HFFc6 (cell line): ENCODE data around the gene PLA2G2C. TPM values are rescaled to one million over a fixed set of nuclear protein-coding genes. Genes with fewer than 3 reads are reported as not detected.
A peak's percentile ranks its signal among the peaks of the same experiment; 100 is the strongest.

Source experiments
- DNase-seq: peaks from one replicate; pipeline ENCODE4 v3.0.0-alpha.2; 2018
- H3K27ac Mint-ChIP-seq: 2 replicates; pipeline ENCODE4 v1.8.0; 2020; ENCODE audit warnings: mild to moderate bottlenecking, mixed read lengths
- H3K27me3 Mint-ChIP-seq: 2 replicates; pipeline ENCODE4 v1.8.0; 2021; ENCODE audit warnings: mild to moderate bottlenecking, moderate library complexity, mixed read lengths; ENCODE audit not compliant: insufficient read depth
- H3K36me3 Mint-ChIP-seq: 2 replicates; pipeline ENCODE4 v1.8.0; 2021; ENCODE audit warnings: low read depth, mixed read lengths
- H3K4me1 Mint-ChIP-seq: 2 replicates; pipeline ENCODE4 v1.8.0; 2020; ENCODE audit warnings: low read depth, mixed read lengths
- H3K4me3 Mint-ChIP-seq: 2 replicates; pipeline ENCODE4 v1.8.0; 2020; ENCODE audit warnings: mild to moderate bottlenecking, moderate library complexity, mixed read lengths
- H3K9me3 Mint-ChIP-seq: 2 replicates; pipeline ENCODE4 v1.8.0; 2020; ENCODE audit warnings: mild to moderate bottlenecking, mixed read lengths
- CTCF ChIP-seq: fragments of 200-600 bp; sonication (generic); IDR thresholded peaks from 2 replicates; pipeline ENCODE4 v1.5.0; 2021; ENCODE audit warnings: antibody characterized with exemption, mild to moderate bottlenecking
- total RNA-seq, 6 experiments: library from RNA; stranded (reverse); fragmentation: NEBNext Ultra II Directional; extraction: Animal tissue kit (Norgen Biotek cat#: 25700); gene quantifications; 2 replicates in 1 of 6; 3 replicates in 5 of 6; pipeline ENCODE4 v1.2.3, GENCODE V29; 2021

PLA2G2C gene
- total RNA-seq, 6 experiments from 2014 or later, result not detected

GRCh38 chr1:20192364-20192763, 6.0 kb upstream of the PLA2G2C start:
- no peak for TF ChIP-seq CTCF
- Mint-ChIP-seq H3K4me3 (no peak overlapping the region), H3K27ac (no peak overlapping the region), H3K4me1 (peaks cover 6% of the 10 kb centered on the region; the same call in 1 of the 2 replicates), H3K36me3 (no peaks in the 10 kb centered on the region), H3K27me3 (peaks cover 43% of the 10 kb centered on the region), H3K9me3 (no peaks in the 10 kb centered on the region)
- peak; percentile 12 for DNase-seq

DNA sequence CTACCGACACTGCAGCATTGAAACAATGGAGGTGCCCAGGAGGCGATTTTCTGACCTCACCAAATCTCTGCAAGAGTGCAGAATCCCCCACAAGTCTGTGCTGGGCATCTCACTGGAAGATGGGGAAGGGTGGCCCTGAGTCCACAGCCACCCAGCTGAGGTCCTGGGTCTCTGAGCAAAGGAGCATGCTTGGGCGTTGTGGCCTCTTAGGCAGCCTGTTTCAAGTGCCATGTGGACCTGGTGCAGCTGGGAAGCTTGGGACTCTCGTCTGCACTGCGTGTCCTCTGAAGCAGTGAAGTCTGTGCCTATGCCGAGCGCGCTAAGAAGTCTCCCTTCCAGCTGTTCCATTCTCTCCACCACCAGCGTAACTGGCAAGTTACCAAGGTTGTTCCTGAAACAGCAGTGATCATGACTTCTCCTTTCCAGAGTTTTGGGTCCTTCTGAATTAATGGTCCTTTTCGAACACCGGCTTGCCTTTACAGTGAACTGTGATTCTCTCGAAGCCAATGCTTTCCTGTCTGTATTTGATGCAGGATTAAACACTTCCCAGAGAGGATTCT, 5.0 kb upstream of the PLA2G2C start:
- no peak for TF ChIP-seq CTCF
- Mint-ChIP-seq H3K4me3 (no peak overlapping the region), H3K4me1 (peaks cover 6% of the 10 kb centered on the region; the same call in 1 of the 2 replicates), H3K27ac (no peak overlapping the region), H3K9me3 (no peaks in the 10 kb centered on the region), H3K27me3 (peaks cover 48% of the 10 kb centered on the region), H3K36me3 (no peaks in the 10 kb centered on the region)
- no peak for DNase-seq

DNA sequence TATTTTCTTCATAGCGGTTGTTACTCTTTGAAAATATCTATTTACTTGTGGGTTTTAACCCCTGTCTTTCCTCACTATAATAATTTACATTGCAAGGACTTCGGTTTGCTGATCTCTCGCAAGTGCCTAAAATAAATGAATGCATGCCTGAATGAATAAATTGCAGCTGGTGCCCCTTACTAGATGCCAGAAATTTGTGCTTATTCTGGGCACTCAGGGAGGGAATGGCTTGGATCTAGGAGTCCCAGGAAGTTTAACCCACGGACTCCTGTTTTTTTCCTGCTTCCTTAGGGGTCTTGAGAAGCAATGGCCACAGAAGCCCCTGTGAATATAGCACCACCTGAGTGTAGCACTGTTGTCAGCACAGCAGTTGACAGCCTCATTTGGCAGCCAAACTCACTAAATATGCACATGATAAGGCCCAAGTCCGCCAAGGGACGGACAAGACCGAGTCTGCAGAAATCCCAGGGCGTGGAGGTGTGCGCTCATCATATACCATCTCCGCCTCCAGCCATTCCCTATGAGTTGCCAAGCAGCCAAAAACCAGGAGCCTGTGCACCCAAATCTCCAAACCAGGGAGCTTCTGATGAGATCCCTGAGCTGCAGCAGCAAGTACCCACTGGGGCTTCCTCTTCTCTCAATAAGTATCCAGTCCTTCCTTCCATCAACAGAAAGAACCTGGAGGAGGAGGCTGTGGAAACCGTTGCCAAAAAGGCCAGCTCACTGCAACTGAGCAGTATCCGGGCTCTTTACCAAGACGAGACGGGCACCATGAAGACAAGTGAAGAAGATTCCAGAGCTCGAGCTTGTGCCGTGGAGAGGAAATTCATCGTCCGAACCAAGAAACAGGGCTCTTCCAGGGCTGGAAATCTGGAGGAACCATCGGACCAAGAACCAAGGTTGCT, 4.2 kb upstream of the PLA2G2C start:
- H3K4me1 Mint-ChIP-seq, result peaks cover 6% of the 10 kb centered on the region; the same call in 1 of the 2 replicates
- H3K27ac Mint-ChIP-seq, result no peak overlapping the region
- no peak for TF ChIP-seq CTCF
- no peaks in the 10 kb centered on the region for H3K36me3 Mint-ChIP-seq
- H3K4me3 Mint-ChIP-seq, result no peak overlapping the region
- no peak for DNase-seq
- H3K9me3 Mint-ChIP-seq, result no peaks in the 10 kb centered on the region
- H3K27me3 Mint-ChIP-seq, result peaks cover 43% of the 10 kb centered on the region

GRCh38 chr1:20189664-20190063, 3.3 kb upstream of the PLA2G2C start:
- Mint-ChIP-seq H3K27me3 (peaks cover 46% of the 10 kb centered on the region), H3K9me3 (no peaks in the 10 kb centered on the region), H3K36me3 (no peaks in the 10 kb centered on the region; the same call in 1 of the 2 replicates), H3K4me3 (no peak overlapping the region), H3K4me1 (peaks cover 6% of the 10 kb centered on the region; the same call in 1 of the 2 replicates), H3K27ac (no peak overlapping the region)
- DNase-seq, result no peak
- no peak for TF ChIP-seq CTCF

- Mint-ChIP-seq H3K36me3 (no peaks in the 10 kb centered on the region; the same call in 1 of the 2 replicates), H3K4me3 (no peak overlapping the region), H3K27me3 (peaks cover 54% of the 10 kb centered on the region), H3K9me3 (no peaks in the 10 kb centered on the region), H3K4me1 (peaks cover 6% of the 10 kb centered on the region; the same call in 1 of the 2 replicates), H3K27ac (no peak overlapping the region)
- no peak for TF ChIP-seq CTCF
- no peak for DNase-seq
Observed at GRCh38 chr1:20188455-20188817, 2.1 kb upstream of the PLA2G2C start.
